Upper lobe of left lung (tissue), 6 donors: ENCODE data around the gene CADM3. TPM values are rescaled to one million over a fixed set of nuclear protein-coding genes. Genes with fewer than 3 reads are reported as not detected.

Experiments used
- ATAC-seq, 2 donors: fragments of 200-7000 bp; cut with Tn5 transposase; one replicate each; pipeline ENCODE4 v1.9.1; 2022; ENCODE audit warnings: mild to moderate bottlenecking in 2 of 2, moderate library complexity in 2 of 2; ENCODE audit not compliant: low FRiP score in 2 of 2
- DNase-seq, 2 donors: peaks; one replicate each; pipeline ENCODE4 v3.0.0-alpha.2; 2019 to 2020
- H3K27ac ChIP-seq, 4 donors: fragments of 200-600 bp; sonication (generic); one replicate each; pipeline ENCODE4 v1.5.1; 2016 to 2019
- H3K27me3 ChIP-seq, 4 donors: fragments of 200-600 bp; sonication (generic); one replicate each; pipeline ENCODE4 v1.5.1; 2017 to 2019
- H3K36me3 ChIP-seq, 4 donors: fragments of 200-600 bp; sonication (generic); one replicate each; pipeline ENCODE4 v1.5.1; 2016 to 2019
- H3K4me1 ChIP-seq, 4 donors: fragments of 200-600 bp; sonication (generic); one replicate each; pipeline ENCODE4 v1.5.1; 2018 to 2019
- H3K4me3 ChIP-seq, 4 donors: fragments of 200-600 bp; sonication (generic); one replicate each; pipeline ENCODE4 v1.5.1; 2017 to 2019; ENCODE audit warnings: mild to moderate bottlenecking in 2 of 4, moderate library complexity in 1 of 4
- H3K9me3 ChIP-seq, 4 donors: fragments of 200-600 bp; sonication (generic); one replicate each; pipeline ENCODE4 v1.5.1; 2018 to 2019
- EP300 ChIP-seq, 4 donors: sonication (generic); formaldehyde crosslinking; IDR thresholded peaks; one replicate each; pipeline ENCODE4 v1.5.1; 2017; ENCODE audit warnings: antibody characterized with exemption in 4 of 4, control low read depth in 2 of 4
- POLR2A ChIP-seq, 4 donors: fragments of 450-650 bp; IDR thresholded peaks; one replicate each; pipeline ENCODE4 v1.5.1; 2016 to 2017; ENCODE audit warnings: antibody characterized with exemption in 4 of 4, mild to moderate bottlenecking in 2 of 4
- POLR2AphosphoS5 ChIP-seq, 2 donors: sonication (generic); formaldehyde crosslinking; IDR thresholded peaks; one replicate each; pipeline ENCODE4 v1.5.1; 2017; ENCODE audit warnings: antibody characterized with exemption in 2 of 2
- WGBS, 2 donors: methylation state at CpG; one replicate each; pipeline ENCODE4 v1.1.5; 2017 to 2018; 5-methylcytosine and 5-hydroxymethylcytosine counted together
- total RNA-seq, 6 donors: library from RNA; depleted of rRNA in 4 of 6; stranded (reverse); fragments of >200 nt in 4 of 6; gene quantifications; one replicate each; pipeline versions ENCODE4 v1.1.0 to v1.2.1, GENCODE V29; 2016 to 2021
- TF ChIP-seq, protein P1 (sequence below), 6 experiments: fragments of 450-650 bp in 4 of 6; fragments of 200-600 bp in 2 of 6; sonication (generic) in 2 of 6; IDR thresholded peaks; one replicate each; pipeline ENCODE4 v1.5.1; 2016 to 2019; ENCODE audit warnings: antibody characterized with exemption in 6 of 6
- donor health status: DM: no; HTN: no; CAD: no; lungs with moderate emphysema.
- donor health status: DM: no; HTN: yes; CAD: no; lungs with severe emphysema.

Gene CADM3, protein sequence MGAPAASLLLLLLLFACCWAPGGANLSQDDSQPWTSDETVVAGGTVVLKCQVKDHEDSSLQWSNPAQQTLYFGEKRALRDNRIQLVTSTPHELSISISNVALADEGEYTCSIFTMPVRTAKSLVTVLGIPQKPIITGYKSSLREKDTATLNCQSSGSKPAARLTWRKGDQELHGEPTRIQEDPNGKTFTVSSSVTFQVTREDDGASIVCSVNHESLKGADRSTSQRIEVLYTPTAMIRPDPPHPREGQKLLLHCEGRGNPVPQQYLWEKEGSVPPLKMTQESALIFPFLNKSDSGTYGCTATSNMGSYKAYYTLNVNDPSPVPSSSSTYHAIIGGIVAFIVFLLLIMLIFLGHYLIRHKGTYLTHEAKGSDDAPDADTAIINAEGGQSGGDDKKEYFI
- 10 to 100 TPM in 1 of 6 donors, 1 to 10 TPM in 4, under 1 TPM in 1; 0.98 to 16.0 (median 2.0) TPM for total RNA-seq

DNA sequence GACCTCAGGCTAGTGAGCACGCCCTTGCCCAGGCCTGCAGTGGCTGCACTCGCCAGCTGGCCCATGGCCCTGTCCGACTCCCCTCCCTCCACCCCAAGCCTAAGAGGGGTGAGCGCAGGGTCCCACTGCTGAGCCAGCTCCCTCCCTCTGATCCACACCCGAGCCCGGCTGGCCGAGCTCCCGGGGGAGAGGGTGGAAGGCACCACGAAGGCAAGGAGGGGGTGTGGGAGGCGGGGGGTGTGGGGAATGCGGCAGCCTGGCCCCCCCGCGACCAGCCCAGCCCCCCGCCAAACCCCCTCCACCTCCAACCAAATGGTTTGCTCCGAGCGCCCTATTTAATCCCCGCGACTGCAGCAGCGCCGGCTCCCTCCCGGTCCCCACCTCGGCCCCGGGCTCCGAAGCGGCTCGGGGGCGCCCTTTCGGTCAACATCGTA lies at the start of gene CADM3:
CADM3 (plus strand) TSS at position 362 of the 434 bp plus-strand sequence. CDS start 151 bp downstream, outside the sequence.
- TF ChIP-seq EP300 (IDR thresholded peaks at IDR 0.05) (no peak), POLR2AphosphoS5 (IDR thresholded peaks at IDR 0.05) (no peak), POLR2A (IDR thresholded peaks at IDR 0.05) (no peak)
- TF ChIP-seq, protein P1, sequence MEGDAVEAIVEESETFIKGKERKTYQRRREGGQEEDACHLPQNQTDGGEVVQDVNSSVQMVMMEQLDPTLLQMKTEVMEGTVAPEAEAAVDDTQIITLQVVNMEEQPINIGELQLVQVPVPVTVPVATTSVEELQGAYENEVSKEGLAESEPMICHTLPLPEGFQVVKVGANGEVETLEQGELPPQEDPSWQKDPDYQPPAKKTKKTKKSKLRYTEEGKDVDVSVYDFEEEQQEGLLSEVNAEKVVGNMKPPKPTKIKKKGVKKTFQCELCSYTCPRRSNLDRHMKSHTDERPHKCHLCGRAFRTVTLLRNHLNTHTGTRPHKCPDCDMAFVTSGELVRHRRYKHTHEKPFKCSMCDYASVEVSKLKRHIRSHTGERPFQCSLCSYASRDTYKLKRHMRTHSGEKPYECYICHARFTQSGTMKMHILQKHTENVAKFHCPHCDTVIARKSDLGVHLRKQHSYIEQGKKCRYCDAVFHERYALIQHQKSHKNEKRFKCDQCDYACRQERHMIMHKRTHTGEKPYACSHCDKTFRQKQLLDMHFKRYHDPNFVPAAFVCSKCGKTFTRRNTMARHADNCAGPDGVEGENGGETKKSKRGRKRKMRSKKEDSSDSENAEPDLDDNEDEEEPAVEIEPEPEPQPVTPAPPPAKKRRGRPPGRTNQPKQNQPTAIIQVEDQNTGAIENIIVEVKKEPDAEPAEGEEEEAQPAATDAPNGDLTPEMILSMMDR (IDR thresholded peaks at IDR 0.05), result no peak
- H3K36me3 ChIP-seq, result no peaks in the 10 kb centered on the region
- peak in 1 of 2 donors; percentile 76 for DNase-seq
- H3K4me1 ChIP-seq, result peaks cover 14 to 21% (median 16%) of the 10 kb centered on the region in 4 donors
- ATAC-seq, result peak in 1 of 2 donors; percentile 71
- WGBS, 2 donors, result 10% methylated on average over 6 of the region's 29 CpGs; no CpG with 5 or more reads in 1 of the 2 donors
- H3K9me3 ChIP-seq, result no peaks in the 10 kb centered on the region
- H3K27me3 ChIP-seq, result peaks cover 0 to 25% (median 18%) of the 10 kb centered on the region in 4 donors
- no peak within 1 kb of the TSS for H3K27ac ChIP-seq
- H3K4me3 ChIP-seq, result peak within 1 kb of the TSS in 3 of 4 donors; percentile 13 to 29 (median 24)

DNA sequence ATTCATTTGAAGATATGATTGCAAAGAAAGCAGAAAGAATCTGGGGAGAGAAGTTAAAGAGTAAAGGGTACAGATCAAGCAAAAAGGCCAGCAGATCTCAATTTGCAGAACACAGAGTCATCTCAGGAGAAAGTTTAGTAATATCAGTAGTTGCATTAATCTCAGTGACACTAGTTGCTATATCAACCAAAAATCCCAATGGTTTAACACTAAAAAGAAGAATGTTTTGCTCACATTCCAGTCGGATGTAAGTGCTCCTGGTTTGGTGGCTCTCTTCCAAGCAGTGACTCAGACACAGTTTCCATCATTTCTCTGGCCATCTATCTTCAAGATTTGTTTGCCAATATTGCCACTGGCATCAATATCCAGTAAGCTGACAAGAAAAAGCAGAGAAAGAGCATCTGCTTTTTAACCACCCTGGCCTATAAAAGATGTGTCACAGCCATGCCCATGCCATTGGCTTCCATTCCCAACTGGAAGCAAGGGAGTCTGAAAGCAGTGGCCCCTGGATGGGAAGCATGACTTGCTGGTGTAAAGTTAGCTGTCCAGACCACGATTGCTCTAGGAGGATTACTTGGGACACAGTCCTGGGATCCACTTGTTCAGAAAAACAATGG lies 49.3 kb upstream of the CADM3 start:
- 53 to 59% methylated on average over 2 of the region's 2 CpGs for WGBS, 2 donors
- DNase-seq (no peak), ATAC-seq (no peak)
- H3K4me1 ChIP-seq, result no peaks in the 10 kb centered on the region
- H3K36me3 ChIP-seq, result no peaks in the 10 kb centered on the region
- H3K4me3 ChIP-seq, result no peak overlapping the region
- no peak for TF ChIP-seq POLR2A (IDR thresholded peaks at IDR 0.05)
- TF ChIP-seq, protein P1 (IDR thresholded peaks at IDR 0.05), result no peak
- TF ChIP-seq POLR2AphosphoS5 (IDR thresholded peaks at IDR 0.05), result no peak
- TF ChIP-seq EP300 (IDR thresholded peaks at IDR 0.05), result no peak
- no peaks in the 10 kb centered on the region for H3K9me3 ChIP-seq
- no peaks in the 10 kb centered on the region for H3K27me3 ChIP-seq
- H3K27ac ChIP-seq, result no peak overlapping the region

DNA sequence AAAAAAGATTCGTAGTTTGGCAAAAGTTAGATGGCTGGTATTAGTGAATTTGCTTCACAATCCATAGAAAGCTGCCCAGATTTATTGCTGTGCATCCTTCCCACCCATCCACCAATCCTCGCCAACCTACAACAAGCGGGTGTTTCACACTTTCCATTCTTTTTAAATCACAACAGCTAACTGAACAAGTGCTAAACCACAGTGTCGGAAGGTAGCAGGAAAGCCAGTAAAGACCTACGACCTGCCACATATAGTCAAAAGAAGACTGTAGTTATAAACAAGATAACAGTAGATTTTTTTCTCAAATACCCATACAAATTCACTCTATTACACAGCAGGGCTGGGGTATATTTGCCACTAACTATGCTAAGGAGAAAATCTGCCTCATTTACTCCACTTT lies 47.8 kb upstream of the CADM3 start:
- DNase-seq, result no peak
- Histone ChIP-seq H3K36me3 (no peaks in the 10 kb centered on the region), H3K27ac (no peak overlapping the region), H3K4me1 (no peaks in the 10 kb centered on the region), H3K9me3 (no peaks in the 10 kb centered on the region), H3K4me3 (no peak overlapping the region), H3K27me3 (no peaks in the 10 kb centered on the region)
- TF ChIP-seq, protein P1 (IDR thresholded peaks at IDR 0.05), result no peak
- no peak for TF ChIP-seq POLR2AphosphoS5 (IDR thresholded peaks at IDR 0.05)
- TF ChIP-seq EP300 (IDR thresholded peaks at IDR 0.05), result no peak
- TF ChIP-seq POLR2A (IDR thresholded peaks at IDR 0.05), result no peak
- 86% methylated on average over 5 of the region's 5 CpGs for WGBS, 2 donors
- ATAC-seq, result no peak

DNA sequence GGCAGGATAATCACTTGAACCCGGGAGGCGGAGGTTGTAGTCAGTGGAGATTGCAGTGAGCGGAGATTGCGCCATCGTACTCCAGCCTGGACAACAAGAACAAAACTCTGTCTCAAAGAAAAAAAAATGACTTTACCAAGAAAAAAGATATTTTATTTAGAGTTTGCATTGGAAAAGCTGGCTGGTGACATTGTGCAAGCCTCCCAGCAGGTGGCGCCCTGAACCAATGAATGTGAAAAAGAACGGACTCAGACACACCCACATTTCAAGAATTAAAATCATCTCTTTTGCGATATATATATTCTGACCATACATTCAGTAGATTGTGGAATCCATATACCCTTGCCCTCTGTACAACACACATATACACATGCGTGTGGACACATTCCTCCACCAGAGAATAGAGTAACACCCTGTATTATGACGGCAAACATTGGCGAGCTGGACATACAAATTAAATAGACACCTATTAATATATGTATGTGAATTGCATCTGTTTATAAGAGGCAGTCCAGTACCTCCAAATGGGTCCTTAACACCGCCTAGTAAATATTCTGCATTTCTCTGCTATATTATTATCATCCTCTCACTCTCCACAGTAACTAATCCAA lies 39.0 kb upstream of the CADM3 start:
- whole genome bisulfite sequencing, 2 donors, result 51 to 58% methylated on average over 12 of the region's 12 CpGs
- no peaks in the 10 kb centered on the region for H3K4me1 ChIP-seq
- DNase-seq, result peak in 1 of 2 donors; percentile 51
- no peaks in the 10 kb centered on the region for H3K9me3 ChIP-seq
- H3K36me3 ChIP-seq, result no peaks in the 10 kb centered on the region
- no peaks in the 10 kb centered on the region for H3K27me3 ChIP-seq
- no peak overlapping the region for H3K4me3 ChIP-seq
- H3K27ac ChIP-seq, result no peak overlapping the region
- peak in 1 of 2 donors; percentile 71 for ATAC-seq
- TF ChIP-seq, protein P1 (IDR thresholded peaks at IDR 0.05), result peak; percentile 40 to 79 (median 69)
- TF ChIP-seq POLR2AphosphoS5 (IDR thresholded peaks at IDR 0.05), result no peak
